T47D (cell line): Measurements from ENCODE around the gene CACNG3.
A peak's percentile ranks its signal among the peaks of the same experiment; 100 is the strongest.
"Not testable (repeated sequence)": the region's sequence is repeated elsewhere in the genome, so short reads cannot be mapped to it uniquely, and the experiment has no call there.

Source experiments
- DNase-seq, 2 experiments: peaks; one replicate each; pipeline versions ENCODE4 v3.0.0 to v3.0.0-alpha.2; 2011 to 2012; ENCODE audit warnings: low read depth in 1 of 2, low spot score in 1 of 2
- JUND ChIP-seq: IDR thresholded peaks from 2 replicates; pipeline ENCODE4 v1.6.1; 2012; ENCODE audit warnings: low read depth
- in situ Hi-C: cut with HindIII; loops from 2 replicates; pipeline ENCODE4 v1.10.0; 2016; ENCODE audit warnings: low sequenced_read_pairs, low pct_unique_long_range_greater_than_20kb

CACNG3 gene

GRCh38 chr16:24286741-24287405 lies 30.7 kb downstream of the CACNG3 start:
- TF ChIP-seq JUND = no peak
- DNase-seq = no peak
- in situ Hi-C loops = no loop called here

GRCh38 chr16:24288516-24288915 lies 32.4 kb downstream of the CACNG3 start:
- DNase-seq = no peak
- in situ Hi-C loops = no loop called here
- TF ChIP-seq JUND = no peak

- in situ Hi-C loops = no loop called here
- no peak for DNase-seq
- no peak for TF ChIP-seq JUND
These were observed 33.1 kb downstream of the CACNG3 start for GRCh38 chr16:24289166-24289700.

GRCh38 chr16:24291932-24292331 lies 35.8 kb downstream of the CACNG3 start:
- DNase-seq = no peak
- in situ Hi-C loops = no loop called here
- TF ChIP-seq JUND = no peak

GRCh38 chr16:24294131-24294530 lies 38.0 kb downstream of the CACNG3 start:
- no peak for DNase-seq
- in situ Hi-C loops = no loop called here
- TF ChIP-seq JUND = no peak

GRCh38 chr16:24297375-24297774 lies 41.2 kb downstream of the CACNG3 start:
- no peak for TF ChIP-seq JUND
- in situ Hi-C loops = no loop called here
- no peak for DNase-seq

- no peak for DNase-seq
- in situ Hi-C loops = no loop called here
- TF ChIP-seq JUND = no peak
These were observed 42.5 kb downstream of the CACNG3 start for GRCh38 chr16:24298548-24299167.

- DNase-seq, in situ Hi-C loops: not testable (repeated sequence)
These were observed 44.6 kb downstream of the CACNG3 start for GRCh38 chr16:24300750-24301149.

- TF ChIP-seq JUND = no peak
- no peak for DNase-seq
- in situ Hi-C loops = no loop called here
These were observed 46.5 kb downstream of the CACNG3 start for GRCh38 chr16:24302636-24303035.

GRCh38 chr16:24308200-24308599 lies 52.1 kb downstream of the CACNG3 start:
- TF ChIP-seq JUND = no peak
- in situ Hi-C loops = no loop called here
- DNase-seq = no peak

- TF ChIP-seq JUND = no peak
These were observed 53.4 kb downstream of the CACNG3 start for GRCh38 chr16:24309258-24310142.

GRCh38 chr16:24315343-24315742 lies 59.2 kb downstream of the CACNG3 start:
- no peak for TF ChIP-seq JUND
- in situ Hi-C loops = no loop called here

More at GRCh38 chr16:24309258-24310142, 53.4 kb downstream of the CACNG3 start:
- in situ Hi-C loops = no loop called here
- peak in 1 of 2 experiments; percentile 38 for DNase-seq

GRCh38 chr16:24318680-24319079 lies 62.5 kb downstream of the CACNG3 start:
- DNase-seq = no peak
- in situ Hi-C loops = no loop called here
- TF ChIP-seq JUND = no peak

More at GRCh38 chr16:24315343-24315742, 59.2 kb downstream of the CACNG3 start:
- no peak for DNase-seq
